OCI-LY3 (cell line): ENCODE measurements around the gene MUC2.

Experiments
- H2AFZ ChIP-seq: fragments of 200-600, 300-600 bp; shearing (Covaris generic); 2 replicates; pipeline ENCODE4 v1.6.0; 2014; ENCODE audit warnings: antibody characterized with exemption, low read depth, low read length
- H3K27ac ChIP-seq: fragments of 200-600, 300-600 bp; sonication (generic); 2 replicates; pipeline ENCODE4 v1.5.1; 2014; ENCODE audit warnings: mild to moderate bottlenecking, low read length, moderate library complexity, mixed read lengths
- H3K27me3 ChIP-seq: fragments of 200-600, 300-600 bp; sonication (generic); 2 replicates; pipeline ENCODE4 v1.6.1; 2014; ENCODE audit warnings: low read depth, low read length, mixed read lengths
- H3K36me3 ChIP-seq: fragments of 200-600, 300-600 bp; sonication (generic); replicated peaks from 2 replicates; pipeline ENCODE3; 2014; ENCODE audit warnings: low read depth, low read length, mixed read lengths
- H3K4me1 ChIP-seq: fragments of 300-600, 200-600 bp; sonication (generic); 2 replicates; pipeline ENCODE4 v1.6.1; 2014; ENCODE audit warnings: low read length, mixed read lengths
- H3K4me2 ChIP-seq: fragments of 200-600, 300-600 bp; sonication (generic); 2 replicates; pipeline ENCODE4 v1.6.1; 2014; ENCODE audit warnings: low read length, mixed read lengths
- H3K4me3 ChIP-seq: fragments of 300-600, 200-600 bp; sonication (generic); 2 replicates; pipeline ENCODE4 v1.5.1; 2014; ENCODE audit warnings: antibody characterized with exemption, mild to moderate bottlenecking, low read length, moderate library complexity
- H3K79me2 ChIP-seq: fragments of 300-600, 200-600 bp; shearing (Covaris generic); 2 replicates; pipeline ENCODE4 v1.6.1; 2014; ENCODE audit warnings: mild to moderate bottlenecking, low read length, mixed read lengths
- H3K9ac ChIP-seq: fragments of 300-600, 200-600 bp; shearing (Covaris generic); 2 replicates; pipeline ENCODE4 v1.6.0; 2014; ENCODE audit warnings: mild to moderate bottlenecking, low read length, moderate library complexity
- H3K9me3 ChIP-seq: fragments of 200-600, 300-600 bp; shearing (Covaris generic); 2 replicates; pipeline ENCODE4 v1.6.1; 2014; ENCODE audit warnings: low read length, mixed read lengths; ENCODE audit not compliant: insufficient read depth
- H4K20me1 ChIP-seq: fragments of 200-600, 300-600 bp; sonication (generic); 2 replicates; pipeline ENCODE4 v1.6.1; 2016; ENCODE audit warnings: low read length, mixed read lengths; ENCODE audit not compliant: insufficient read depth
- EZH2phosphoT487 ChIP-seq: fragments of 200-600 bp; shearing (Covaris generic); IDR thresholded peaks from 2 replicates; pipeline ENCODE4 v1.6.1; 2018; ENCODE audit warnings: antibody characterized with exemption, mixed run types, low read depth
- TF ChIP-seq, protein P1 (sequence below): fragments of 200-600, 300-600 bp; sonication (generic); IDR thresholded peaks from 2 replicates; pipeline ENCODE4 v1.5.1; 2014; ENCODE audit warnings: antibody characterized with exemption, low read length, low read depth

MUC2 gene

DNA sequence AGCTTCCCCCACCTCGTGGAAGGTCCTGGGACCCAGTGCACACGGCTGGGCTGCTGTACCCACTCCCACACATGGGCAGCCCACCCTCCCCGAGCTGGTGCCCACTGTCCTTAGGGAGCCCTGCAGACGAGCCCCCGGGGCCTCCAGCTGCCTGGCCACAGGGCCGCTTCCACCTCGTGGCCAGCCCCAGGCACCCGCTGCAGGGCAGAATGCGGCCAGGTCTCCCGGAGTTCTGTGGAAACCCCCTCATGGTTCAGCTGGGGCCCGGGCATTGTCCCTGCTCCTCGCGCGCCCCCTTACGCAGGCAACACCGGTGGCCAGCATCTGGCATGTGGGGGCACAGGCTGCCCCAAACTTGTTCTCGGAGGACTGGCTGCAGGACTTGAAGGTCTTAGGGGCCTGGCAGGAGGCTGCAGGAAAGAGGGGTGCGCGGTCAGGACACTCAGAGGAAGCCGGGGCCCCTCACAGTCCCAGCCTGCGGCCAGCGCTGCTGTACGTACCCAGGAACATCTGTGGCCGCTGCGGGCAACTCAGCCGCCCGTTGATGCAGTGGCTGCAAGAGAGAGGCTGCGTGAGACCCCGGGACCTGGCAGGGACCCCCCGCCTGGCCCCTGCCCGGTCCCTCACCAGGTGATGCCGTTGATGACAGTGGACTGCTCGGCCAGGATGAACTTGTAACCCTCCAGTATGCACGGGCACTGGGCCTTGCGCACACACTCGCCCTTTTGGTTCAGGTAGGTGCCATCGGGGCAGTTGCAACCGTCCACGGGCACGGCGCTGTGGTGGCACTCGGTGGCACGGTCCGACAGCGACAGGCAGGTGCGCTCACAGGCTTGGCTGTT, 47.8 kb upstream of the MUC2 start:
- no peaks in the 10 kb centered on the region for H3K4me1 ChIP-seq
- no peaks in the 10 kb centered on the region; the same call in 1 of the 2 replicates for H4K20me1 ChIP-seq
- H2AFZ ChIP-seq = no peak overlapping the region
- no peaks in the 10 kb centered on the region for H3K9me3 ChIP-seq
- H3K27me3 ChIP-seq = no peaks in the 10 kb centered on the region
- H3K27ac ChIP-seq = no peak overlapping the region
- no peak overlapping the region for H3K9ac ChIP-seq
- no peaks in the 10 kb centered on the region for H3K79me2 ChIP-seq
- H3K4me3 ChIP-seq = no peak overlapping the region
- H3K4me2 ChIP-seq = no peak overlapping the region
- H3K36me3 ChIP-seq = no peaks in the 10 kb centered on the region
- no peak for TF ChIP-seq EZH2phosphoT487
- TF ChIP-seq, protein P1, sequence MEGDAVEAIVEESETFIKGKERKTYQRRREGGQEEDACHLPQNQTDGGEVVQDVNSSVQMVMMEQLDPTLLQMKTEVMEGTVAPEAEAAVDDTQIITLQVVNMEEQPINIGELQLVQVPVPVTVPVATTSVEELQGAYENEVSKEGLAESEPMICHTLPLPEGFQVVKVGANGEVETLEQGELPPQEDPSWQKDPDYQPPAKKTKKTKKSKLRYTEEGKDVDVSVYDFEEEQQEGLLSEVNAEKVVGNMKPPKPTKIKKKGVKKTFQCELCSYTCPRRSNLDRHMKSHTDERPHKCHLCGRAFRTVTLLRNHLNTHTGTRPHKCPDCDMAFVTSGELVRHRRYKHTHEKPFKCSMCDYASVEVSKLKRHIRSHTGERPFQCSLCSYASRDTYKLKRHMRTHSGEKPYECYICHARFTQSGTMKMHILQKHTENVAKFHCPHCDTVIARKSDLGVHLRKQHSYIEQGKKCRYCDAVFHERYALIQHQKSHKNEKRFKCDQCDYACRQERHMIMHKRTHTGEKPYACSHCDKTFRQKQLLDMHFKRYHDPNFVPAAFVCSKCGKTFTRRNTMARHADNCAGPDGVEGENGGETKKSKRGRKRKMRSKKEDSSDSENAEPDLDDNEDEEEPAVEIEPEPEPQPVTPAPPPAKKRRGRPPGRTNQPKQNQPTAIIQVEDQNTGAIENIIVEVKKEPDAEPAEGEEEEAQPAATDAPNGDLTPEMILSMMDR = no peak

DNA sequence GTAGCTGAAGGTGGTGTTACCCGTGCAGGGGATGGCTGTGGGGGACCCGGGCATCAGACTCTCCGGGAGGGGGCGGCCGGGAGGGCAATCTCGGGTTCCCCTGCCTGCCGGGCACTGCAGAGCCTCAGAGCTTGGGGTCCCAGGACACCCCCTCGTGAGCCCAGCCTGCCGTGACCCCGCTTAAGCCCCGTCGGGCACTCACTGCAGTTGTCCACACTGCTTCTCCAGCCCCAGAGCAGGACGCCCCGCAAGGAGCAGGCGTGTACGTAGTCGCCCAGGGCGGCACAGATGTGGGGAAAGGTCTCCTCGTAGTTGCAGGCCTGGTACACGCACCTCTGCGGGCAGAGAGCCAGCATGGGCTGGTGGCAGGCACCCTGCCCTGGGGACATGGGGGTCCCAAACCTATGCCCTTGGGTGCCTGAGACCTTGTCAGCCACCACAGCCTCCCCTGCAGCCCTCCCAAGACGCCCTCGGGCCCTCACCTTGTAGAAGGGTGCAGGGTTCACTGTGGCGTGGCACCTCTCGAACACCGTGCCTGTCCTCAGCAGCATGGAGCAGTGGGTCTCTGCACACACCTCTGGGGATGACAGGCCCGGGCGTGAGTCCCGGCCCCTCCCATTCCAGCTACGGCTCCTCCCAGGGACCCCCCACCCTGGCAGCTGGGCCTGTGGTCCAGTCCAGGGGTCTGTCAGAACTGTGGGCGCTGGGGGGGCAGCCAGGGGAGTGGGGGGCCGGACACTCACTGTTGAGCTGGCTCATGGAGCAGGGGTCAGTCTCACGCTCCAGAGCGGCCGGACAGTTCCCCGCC, 47.0 kb upstream of the MUC2 start:
- Histone ChIP-seq H3K27me3 (no peaks in the 10 kb centered on the region), H3K9me3 (no peaks in the 10 kb centered on the region), H4K20me1 (no peaks in the 10 kb centered on the region; the same call in 1 of the 2 replicates)

DNA sequence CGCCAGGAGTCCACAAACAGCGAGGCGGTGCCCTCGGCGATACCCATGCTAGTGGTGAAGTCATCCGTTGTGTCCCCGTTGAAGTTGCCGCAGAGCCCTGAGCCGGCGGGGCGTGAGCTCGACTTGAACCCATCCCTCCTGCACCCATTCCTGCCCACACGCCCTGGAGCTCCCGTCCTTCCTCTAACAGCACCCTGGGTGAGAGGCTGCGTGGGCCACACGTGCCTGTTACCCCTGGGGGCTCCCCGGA, 46.5 kb upstream of the MUC2 start:
- H3K4me1 ChIP-seq = no peaks in the 10 kb centered on the region
- TF ChIP-seq, protein P1 = no peak
- TF ChIP-seq EZH2phosphoT487 = no peak

More for the DNA sequence above, 47.0 kb upstream of the MUC2 start:
- TF ChIP-seq EZH2phosphoT487 = no peak
- TF ChIP-seq, protein P1 = no peak
- Histone ChIP-seq H3K4me3 (no peak overlapping the region), H3K4me2 (no peak overlapping the region), H2AFZ (no peak overlapping the region), H3K4me1 (no peaks in the 10 kb centered on the region), H3K27ac (no peak overlapping the region), H3K79me2 (no peaks in the 10 kb centered on the region), H3K36me3 (no peaks in the 10 kb centered on the region), H3K9ac (no peak overlapping the region)

DNA sequence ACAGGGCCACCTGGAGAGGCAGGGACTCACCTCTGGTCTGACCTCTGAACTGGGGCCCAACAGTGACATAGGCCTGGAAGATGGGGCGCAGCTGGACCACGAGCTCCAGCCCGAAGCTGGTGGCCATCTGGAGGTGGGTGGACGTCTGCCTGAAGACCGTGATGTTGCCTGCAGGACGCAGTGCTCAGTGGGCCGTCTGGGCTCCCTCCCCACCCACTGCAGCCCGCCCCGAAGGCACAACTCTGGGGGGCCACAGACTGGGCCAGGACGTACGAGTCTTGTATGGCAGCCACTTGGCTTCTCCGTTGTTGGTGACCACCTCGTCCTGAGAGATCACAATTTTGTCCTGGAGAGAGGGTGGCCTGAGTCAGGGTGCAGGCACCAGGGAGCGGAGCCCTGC, 46.1 kb upstream of the MUC2 start:
- no peak overlapping the region for H3K4me3 ChIP-seq
- H4K20me1 ChIP-seq = no peaks in the 10 kb centered on the region
- no peaks in the 10 kb centered on the region for H3K9me3 ChIP-seq
- H3K4me1 ChIP-seq = no peaks in the 10 kb centered on the region
- no peaks in the 10 kb centered on the region for H3K79me2 ChIP-seq
- H3K36me3 ChIP-seq = no peaks in the 10 kb centered on the region
- no peak overlapping the region for H3K27ac ChIP-seq
- H3K4me2 ChIP-seq = no peak overlapping the region
- no peak for TF ChIP-seq EZH2phosphoT487
- TF ChIP-seq, protein P1 = no peak
- H3K9ac ChIP-seq = no peak overlapping the region
- H3K27me3 ChIP-seq = no peaks in the 10 kb centered on the region
- no peak overlapping the region for H2AFZ ChIP-seq

More for the DNA sequence above, 46.5 kb upstream of the MUC2 start:
- Histone ChIP-seq H3K36me3 (no peaks in the 10 kb centered on the region), H3K79me2 (no peaks in the 10 kb centered on the region), H3K9me3 (no peaks in the 10 kb centered on the region), H4K20me1 (no peaks in the 10 kb centered on the region; the same call in 1 of the 2 replicates), H2AFZ (no peak overlapping the region), H3K9ac (no peak overlapping the region), H3K4me3 (no peak overlapping the region), H3K27me3 (no peaks in the 10 kb centered on the region), H3K4me2 (no peak overlapping the region), H3K27ac (no peak overlapping the region)
